Nephron progenitor cell (in vitro differentiated cells): ENCODE results near the gene RTL9.

Experiments used
- DNase-seq: peaks from one replicate; pipeline ENCODE4 v3.0.0; 2021
- H3K27ac Mint-ChIP-seq: 2 replicates; pipeline ENCODE4 v1.8.0; 2021; ENCODE audit warnings: mild to moderate bottlenecking, moderate library complexity, mixed read lengths
- H3K27me3 Mint-ChIP-seq: 2 replicates; pipeline ENCODE4 v1.8.0; 2021; ENCODE audit warnings: mild to moderate bottlenecking, low read depth, mixed read lengths; ENCODE audit not compliant: poor library complexity
- H3K36me3 Mint-ChIP-seq: 2 replicates; pipeline ENCODE4 v1.8.0; 2021; ENCODE audit warnings: low read depth, mixed read lengths
- H3K4me1 Mint-ChIP-seq: 2 replicates; pipeline ENCODE4 v1.8.0; 2021; ENCODE audit warnings: mixed read lengths
- H3K4me3 Mint-ChIP-seq: 2 replicates; pipeline ENCODE4 v1.8.0; 2021; ENCODE audit warnings: mild to moderate bottlenecking, moderate library complexity, mixed read lengths
- H3K9me3 Mint-ChIP-seq: 2 replicates; pipeline ENCODE4 v1.8.0; 2021; ENCODE audit warnings: mild to moderate bottlenecking, moderate library complexity, mixed read lengths
- TF ChIP-seq, protein P1 (sequence below): fragments of 200-600 bp; sonication (generic); IDR thresholded peaks from 2 replicates; pipeline ENCODE4 v1.5.0; 2021; ENCODE audit warnings: antibody characterized with exemption

RTL9 gene

DNA sequence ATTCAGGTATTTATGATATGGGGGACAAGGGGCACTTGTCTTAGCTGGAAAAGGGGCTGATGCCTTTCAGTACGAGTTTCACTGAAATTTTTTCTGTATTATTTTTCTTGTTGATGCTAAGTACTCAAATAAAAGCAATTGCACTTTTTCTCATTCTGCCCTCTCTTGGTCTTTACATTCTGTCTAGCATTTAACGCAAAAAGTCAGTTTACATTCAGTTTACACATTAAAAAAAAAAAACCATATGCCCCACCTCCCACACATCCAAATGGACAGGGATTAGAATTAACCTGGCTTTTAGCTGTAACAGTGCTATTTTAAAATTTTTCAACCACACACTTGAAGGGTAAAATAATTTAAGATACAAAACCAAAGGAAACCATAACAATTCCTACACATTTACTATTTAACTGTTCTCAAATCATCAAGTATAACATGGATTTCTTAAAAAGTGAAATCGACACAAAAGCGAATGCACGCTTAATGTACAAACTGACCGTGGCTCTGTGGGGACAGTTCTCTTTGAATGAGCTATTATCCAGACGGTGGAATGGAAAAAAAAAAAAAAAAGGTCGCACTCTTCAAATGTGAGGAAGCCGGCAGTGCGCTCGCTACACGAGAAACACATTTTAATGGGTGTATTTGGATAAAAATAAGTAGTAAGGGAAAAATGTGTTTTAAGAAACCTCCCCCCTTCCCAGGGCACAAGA is 42.1 kb upstream of the RTL9 start:
- DNase-seq, result peak; percentile 2
- TF ChIP-seq, protein P1, sequence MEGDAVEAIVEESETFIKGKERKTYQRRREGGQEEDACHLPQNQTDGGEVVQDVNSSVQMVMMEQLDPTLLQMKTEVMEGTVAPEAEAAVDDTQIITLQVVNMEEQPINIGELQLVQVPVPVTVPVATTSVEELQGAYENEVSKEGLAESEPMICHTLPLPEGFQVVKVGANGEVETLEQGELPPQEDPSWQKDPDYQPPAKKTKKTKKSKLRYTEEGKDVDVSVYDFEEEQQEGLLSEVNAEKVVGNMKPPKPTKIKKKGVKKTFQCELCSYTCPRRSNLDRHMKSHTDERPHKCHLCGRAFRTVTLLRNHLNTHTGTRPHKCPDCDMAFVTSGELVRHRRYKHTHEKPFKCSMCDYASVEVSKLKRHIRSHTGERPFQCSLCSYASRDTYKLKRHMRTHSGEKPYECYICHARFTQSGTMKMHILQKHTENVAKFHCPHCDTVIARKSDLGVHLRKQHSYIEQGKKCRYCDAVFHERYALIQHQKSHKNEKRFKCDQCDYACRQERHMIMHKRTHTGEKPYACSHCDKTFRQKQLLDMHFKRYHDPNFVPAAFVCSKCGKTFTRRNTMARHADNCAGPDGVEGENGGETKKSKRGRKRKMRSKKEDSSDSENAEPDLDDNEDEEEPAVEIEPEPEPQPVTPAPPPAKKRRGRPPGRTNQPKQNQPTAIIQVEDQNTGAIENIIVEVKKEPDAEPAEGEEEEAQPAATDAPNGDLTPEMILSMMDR, result no peak
- Mint-ChIP-seq H3K27me3 (peaks cover 29% of the 10 kb centered on the region), H3K4me1 (peaks cover 32% of the 10 kb centered on the region), H3K27ac (peak overlapping the region; percentile 14), H3K9me3 (no peaks in the 10 kb centered on the region), H3K36me3 (no peaks in the 10 kb centered on the region), H3K4me3 (peak overlapping the region; percentile 93)

DNA sequence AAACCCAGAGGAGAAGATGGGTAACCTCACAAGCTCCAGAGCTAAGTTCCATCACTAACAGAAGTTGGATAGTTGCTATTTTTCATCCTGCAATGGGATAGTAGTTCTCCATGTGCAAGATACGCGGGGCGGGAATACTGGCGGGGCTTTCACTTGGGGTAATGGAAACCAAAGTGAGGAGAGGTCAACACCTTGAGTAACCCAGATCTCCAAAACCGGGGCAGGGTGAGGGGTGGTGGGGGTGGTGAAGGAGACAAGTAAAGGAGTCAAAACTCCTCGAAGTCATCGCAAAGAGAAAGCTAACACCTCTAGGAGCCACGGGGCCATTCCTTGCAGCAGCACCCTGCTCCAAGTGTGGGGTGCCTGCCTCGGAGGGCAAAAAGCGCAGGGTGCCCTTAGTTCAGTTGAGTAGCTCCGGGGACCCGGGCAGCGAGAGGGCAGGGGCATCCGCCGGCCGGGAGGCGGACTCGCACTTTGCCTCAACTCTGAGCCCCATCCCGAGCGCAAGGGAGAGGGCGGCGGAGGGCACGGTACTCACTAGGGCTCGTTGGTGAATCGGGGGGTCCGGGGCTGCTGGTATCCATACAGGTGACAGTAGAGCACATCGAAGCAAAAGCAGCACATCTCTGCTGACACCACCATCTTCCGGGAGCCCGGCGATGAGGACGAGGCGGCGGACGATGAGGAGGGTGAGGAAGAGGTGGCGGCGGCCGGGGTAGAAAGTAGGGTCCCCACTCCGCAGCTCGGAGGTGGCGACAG is 41.4 kb upstream of the RTL9 start:
- Mint-ChIP-seq H3K27me3 (peaks cover 29% of the 10 kb centered on the region), H3K9me3 (no peaks in the 10 kb centered on the region), H3K27ac (peak overlapping the region; percentile 14), H3K4me1 (peaks cover 32% of the 10 kb centered on the region), H3K4me3 (peak overlapping the region; percentile 93), H3K36me3 (no peaks in the 10 kb centered on the region)
- TF ChIP-seq, protein P1, result no peak
- peak; percentile 53 for DNase-seq

DNA sequence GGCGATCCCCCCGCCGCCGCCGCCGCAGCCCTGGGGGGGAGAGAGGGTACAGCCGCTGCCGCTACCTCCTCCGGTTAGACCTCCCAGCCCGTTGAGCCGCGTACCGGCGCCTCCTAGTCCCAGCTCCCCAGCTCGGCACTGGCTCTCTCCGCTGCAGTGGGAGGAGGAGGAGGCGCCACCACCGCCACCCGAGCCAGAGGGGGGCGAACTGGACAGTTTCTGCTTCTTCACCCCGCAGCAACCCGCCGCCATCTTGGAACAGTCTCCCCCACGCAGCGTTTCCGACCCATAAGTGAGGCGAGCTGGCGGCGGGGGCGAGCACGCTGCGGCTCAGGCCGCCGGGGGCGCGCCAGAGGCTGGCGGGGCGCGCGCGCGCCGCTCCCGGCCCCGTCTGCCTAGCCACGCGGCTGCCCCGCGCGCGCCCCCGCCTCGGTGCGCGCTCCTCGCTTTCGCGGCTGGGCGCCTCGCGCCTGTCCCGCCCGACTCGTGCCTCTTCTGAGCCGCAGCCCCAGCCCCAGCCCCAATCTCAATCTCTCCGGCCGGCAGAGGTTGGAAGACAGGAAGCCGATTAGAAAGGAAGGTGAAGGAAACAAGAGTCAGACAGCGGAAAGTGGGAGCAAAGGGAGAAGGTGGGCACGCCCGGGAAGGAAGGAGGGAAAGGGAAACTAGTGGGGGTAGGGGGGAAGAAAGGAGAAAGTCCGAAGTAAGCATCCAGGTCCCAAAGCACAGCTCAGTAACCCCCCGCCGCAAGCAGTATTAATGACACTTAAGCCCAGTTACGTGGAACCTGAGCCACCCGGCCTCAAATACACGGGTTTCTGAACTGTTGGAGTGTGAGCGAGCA is 40.6 kb upstream of the RTL9 start, which contains the start of gene AMMECR1:
AMMECR1 (minus strand) TSS at position 266 of the 844 bp plus-strand sequence; CDS start at position 252, 14 bp downstream.
- H3K27me3 Mint-ChIP-seq, result peaks cover 29% of the 10 kb centered on the region
- no peaks in the 10 kb centered on the region for H3K36me3 Mint-ChIP-seq
- TF ChIP-seq, protein P1, result no peak
- no peaks in the 10 kb centered on the region for H3K9me3 Mint-ChIP-seq
- peaks cover 32% of the 10 kb centered on the region for H3K4me1 Mint-ChIP-seq
- H3K27ac Mint-ChIP-seq, result peak within 1 kb of the TSS; percentile 14
- peak within 1 kb of the TSS; percentile 93 for H3K4me3 Mint-ChIP-seq
- DNase-seq, result peak; percentile 88

DNA sequence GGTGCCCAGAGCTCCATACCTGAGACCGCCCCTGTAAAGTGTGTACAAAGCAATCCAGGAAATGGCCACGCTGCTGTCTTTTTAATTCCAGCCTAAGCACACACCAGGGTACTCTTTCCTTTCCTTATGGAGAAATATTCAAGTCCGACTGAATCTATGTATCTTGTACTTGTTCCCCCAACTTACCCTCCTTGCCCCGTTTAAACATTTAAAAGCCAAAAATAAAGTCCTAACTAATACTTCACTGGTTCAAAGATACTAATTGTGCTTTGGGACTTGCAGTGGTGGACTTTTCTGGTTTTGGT is 40.0 kb upstream of the RTL9 start:
- no peak for DNase-seq
- Mint-ChIP-seq H3K27me3 (peaks cover 29% of the 10 kb centered on the region), H3K9me3 (no peaks in the 10 kb centered on the region), H3K36me3 (no peaks in the 10 kb centered on the region), H3K4me1 (peaks cover 29% of the 10 kb centered on the region), H3K27ac (no peak overlapping the region), H3K4me3 (peak overlapping the region; percentile 93)
- TF ChIP-seq, protein P1, result no peak

DNA sequence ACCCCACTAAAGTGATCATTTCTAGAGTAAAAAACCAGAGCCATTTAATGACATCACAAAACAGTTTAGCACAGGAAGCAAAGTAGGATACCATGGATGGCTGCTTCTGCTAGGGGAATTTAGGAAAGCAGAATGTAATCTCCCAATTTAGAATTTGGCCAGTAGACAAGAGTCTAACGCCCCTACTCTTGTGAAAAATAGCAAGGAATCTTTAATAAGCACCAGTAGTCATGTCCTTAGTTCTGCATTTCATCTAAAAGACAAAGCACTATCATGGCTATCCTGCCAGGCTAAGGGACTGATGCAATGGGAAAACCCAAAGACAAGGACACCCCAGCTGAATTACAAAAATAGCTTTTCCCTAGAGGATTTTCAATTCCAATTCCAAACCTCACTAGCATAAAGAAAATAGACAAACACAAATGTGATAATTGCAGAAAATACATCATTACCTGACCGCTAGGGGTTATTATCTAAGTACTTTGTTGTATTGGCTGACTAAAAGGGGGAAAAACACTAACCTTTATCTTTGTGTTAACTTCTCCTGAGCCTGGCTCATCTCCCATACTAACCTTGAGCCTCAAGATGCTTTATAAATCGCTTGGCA is 38.2 kb upstream of the RTL9 start:
- DNase-seq, result no peak
- peaks cover 3% of the 10 kb centered on the region for H3K9me3 Mint-ChIP-seq
- peaks cover 29% of the 10 kb centered on the region for H3K27me3 Mint-ChIP-seq
- no peak overlapping the region for H3K4me3 Mint-ChIP-seq
- TF ChIP-seq, protein P1, result no peak
- H3K4me1 Mint-ChIP-seq, result peaks cover 24% of the 10 kb centered on the region
- no peaks in the 10 kb centered on the region for H3K36me3 Mint-ChIP-seq
- H3K27ac Mint-ChIP-seq, result no peak overlapping the region
